ENCODE results near the gene GRAMD2B.

Gene GRAMD2B

DNA sequence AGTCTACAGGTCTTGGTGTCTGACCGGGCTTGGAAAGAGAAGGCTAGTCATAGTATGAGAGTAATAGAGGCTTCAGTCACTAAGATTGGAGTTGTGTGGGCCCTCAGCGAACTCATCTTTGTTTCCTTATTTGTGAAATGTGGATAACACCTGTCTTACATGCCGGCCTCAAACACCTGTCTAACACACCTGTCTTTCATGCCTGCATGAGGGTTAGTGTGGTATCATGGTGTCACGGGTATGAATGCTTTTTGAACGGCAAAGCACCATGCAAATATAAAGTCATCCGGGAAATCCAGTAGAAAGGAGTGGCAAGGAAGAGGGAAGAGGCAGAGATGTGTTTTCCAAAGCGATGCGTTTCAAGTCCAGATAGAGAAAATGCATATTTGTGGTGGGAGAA lies 25.5 kb downstream of the GRAMD2B start:
- TF ChIP-seq, protein P1, sequence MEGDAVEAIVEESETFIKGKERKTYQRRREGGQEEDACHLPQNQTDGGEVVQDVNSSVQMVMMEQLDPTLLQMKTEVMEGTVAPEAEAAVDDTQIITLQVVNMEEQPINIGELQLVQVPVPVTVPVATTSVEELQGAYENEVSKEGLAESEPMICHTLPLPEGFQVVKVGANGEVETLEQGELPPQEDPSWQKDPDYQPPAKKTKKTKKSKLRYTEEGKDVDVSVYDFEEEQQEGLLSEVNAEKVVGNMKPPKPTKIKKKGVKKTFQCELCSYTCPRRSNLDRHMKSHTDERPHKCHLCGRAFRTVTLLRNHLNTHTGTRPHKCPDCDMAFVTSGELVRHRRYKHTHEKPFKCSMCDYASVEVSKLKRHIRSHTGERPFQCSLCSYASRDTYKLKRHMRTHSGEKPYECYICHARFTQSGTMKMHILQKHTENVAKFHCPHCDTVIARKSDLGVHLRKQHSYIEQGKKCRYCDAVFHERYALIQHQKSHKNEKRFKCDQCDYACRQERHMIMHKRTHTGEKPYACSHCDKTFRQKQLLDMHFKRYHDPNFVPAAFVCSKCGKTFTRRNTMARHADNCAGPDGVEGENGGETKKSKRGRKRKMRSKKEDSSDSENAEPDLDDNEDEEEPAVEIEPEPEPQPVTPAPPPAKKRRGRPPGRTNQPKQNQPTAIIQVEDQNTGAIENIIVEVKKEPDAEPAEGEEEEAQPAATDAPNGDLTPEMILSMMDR (conservative IDR thresholded peaks at IDR 0.05; ENCODE audit: low read depth, low read length): no peak
- no peak overlapping the region for H3K4me3 ChIP-seq (ENCODE audit: low read depth, low read length)
- DNase-seq (ENCODE audit: low read depth): no peak

DNA sequence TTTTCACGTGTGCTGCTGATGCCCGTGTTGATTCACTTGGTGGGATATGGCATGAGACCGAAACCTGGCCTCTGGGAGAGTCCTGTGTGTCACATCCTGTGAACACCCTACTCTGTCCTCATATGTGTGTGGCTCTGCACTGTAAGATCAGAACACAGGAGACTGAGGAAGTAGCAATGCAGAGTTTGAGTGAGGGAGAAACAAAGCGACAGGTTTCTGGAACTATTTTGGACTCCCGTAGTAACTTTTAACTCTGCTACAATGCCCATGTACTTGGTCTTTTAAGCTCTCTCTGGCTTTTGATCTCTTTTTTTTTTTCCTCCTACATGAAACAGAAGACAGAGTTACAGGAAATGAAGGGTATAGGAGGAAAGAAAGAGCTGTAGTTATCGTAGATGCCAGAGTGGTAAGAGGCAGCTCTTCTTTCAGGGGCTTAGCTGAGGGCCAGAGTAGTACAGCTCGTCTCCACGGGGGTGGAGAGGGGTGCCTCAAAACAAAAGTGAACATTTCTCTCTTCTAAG lies 26.6 kb downstream of the GRAMD2B start:
- TF ChIP-seq, protein P1 (conservative IDR thresholded peaks at IDR 0.05; ENCODE audit: low read depth, low read length): no peak
- peak overlapping the region; percentile 0 for H3K4me3 ChIP-seq (ENCODE audit: low read depth, low read length)
- DNase-seq (ENCODE audit: low read depth): peak; percentile 61

DNA sequence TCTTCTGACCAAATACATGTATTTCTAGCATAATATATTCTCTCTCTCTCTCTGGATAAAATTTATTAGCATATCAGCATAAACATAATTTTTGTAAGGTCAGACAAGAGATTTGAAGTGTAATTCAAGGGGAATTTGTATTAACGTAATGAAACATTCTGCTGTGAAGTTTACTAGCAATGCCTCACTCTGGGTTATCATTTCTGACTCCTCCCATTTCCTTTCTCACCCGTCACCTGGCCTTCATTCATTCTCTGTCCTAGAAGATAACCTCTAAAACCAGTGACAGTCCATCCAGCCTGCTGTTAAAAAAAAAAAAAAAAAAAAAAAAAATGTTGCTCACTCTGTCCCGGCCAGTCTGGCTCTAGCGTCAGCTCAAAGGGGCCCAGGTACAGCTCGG lies 27.1 kb downstream of the GRAMD2B start:
- peak; percentile 45 for DNase-seq (ENCODE audit: low read depth)
- H3K4me3 ChIP-seq (ENCODE audit: low read depth, low read length): no peak overlapping the region
- TF ChIP-seq, protein P1 (conservative IDR thresholded peaks at IDR 0.05; ENCODE audit: low read depth, low read length): no peak

DNA sequence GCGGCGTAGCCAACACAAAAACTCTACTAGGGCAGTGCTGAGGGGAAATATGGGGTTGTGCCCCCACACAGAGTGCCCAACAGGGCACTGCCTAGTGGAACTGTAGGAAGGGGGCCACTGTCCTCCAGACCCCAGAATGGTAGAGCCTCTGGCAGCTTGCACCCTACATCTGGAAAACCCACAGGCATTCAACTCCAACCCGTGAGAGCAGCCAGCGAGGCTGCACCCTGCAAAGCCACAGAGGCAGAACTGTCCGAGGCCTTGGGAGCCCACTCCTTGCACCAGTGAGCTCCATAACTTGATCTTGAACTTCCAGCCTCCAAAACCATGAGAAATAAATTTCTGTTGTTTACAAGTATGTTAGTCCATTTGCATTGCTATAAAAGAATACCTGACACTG lies 27.7 kb downstream of the GRAMD2B start:
- no peak overlapping the region for H3K4me3 ChIP-seq (ENCODE audit: low read depth, low read length)
- TF ChIP-seq, protein P1 (conservative IDR thresholded peaks at IDR 0.05; ENCODE audit: low read depth, low read length): no peak

DNA sequence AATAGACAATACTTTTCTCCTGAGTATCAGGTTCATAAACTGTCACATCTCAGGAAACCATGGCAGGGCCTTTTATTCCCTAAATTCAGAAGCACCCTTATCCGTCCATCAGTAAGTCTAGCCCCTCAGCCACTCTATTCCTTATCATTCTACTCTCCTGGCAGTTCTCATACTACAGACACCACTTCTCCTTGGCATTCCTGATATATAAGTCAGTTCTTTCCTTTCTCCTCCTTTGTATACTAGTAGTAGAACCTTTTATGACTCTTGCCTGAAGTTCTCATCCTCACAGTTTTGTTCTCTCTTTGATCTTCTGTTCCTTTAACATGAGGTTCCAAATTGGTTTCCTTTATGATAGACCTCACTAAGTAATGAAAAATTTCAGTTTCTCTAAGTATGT lies 29.3 kb downstream of the GRAMD2B start:
- no peak overlapping the region for H3K4me3 ChIP-seq (ENCODE audit: low read depth, low read length)
- TF ChIP-seq, protein P1 (conservative IDR thresholded peaks at IDR 0.05; ENCODE audit: low read depth, low read length): no peak
- no peak for DNase-seq (ENCODE audit: low read depth)

More for the DNA sequence above, 27.7 kb downstream of the GRAMD2B start:
- no peak for DNase-seq (ENCODE audit: low read depth)

DNA sequence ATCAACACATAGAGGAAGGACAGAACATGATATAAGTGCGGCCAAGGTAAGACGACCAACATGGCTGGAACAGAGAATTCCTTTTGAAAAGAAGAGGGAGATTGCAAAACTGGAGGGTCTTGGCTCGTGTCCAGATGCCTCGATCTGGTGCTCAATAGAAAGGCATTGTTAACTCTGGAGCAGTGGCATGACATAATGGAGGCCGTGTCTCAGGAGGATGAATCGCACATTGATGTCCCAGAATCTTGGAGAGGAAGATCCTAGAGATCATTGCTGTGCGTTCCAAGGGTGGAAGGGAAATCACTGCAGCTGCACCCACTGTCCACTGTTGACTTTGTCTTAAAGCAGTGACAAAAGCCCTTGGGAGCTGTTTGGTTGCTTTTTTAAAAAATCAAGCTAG lies 30.9 kb downstream of the GRAMD2B start:
- DNase-seq (ENCODE audit: low read depth): peak; percentile 40
- TF ChIP-seq, protein P1 (conservative IDR thresholded peaks at IDR 0.05; ENCODE audit: low read depth, low read length): no peak
- no peak overlapping the region for H3K4me3 ChIP-seq (ENCODE audit: low read depth, low read length)

DNA sequence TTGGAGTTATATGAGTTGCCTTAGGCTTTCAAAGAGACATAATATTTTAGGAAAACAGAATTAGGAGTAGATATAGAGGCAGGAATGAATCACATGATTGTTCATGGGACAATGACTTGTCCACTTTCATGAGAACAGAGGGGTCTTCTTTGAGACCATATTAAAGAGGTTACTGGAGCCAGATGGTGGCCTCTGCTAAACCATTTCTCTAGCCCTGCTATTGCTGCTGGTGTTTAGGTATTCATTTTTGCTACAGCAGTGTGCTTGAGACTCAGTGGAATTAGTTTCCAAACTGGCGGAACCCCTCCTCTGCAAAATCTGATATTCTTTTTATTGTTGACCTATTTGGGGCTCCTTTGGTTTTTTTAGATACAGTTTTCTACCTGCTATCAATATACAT lies 31.3 kb downstream of the GRAMD2B start:
- DNase-seq (ENCODE audit: low read depth): no peak
- no peak overlapping the region for H3K4me3 ChIP-seq (ENCODE audit: low read depth, low read length)
- TF ChIP-seq, protein P1 (conservative IDR thresholded peaks at IDR 0.05; ENCODE audit: low read depth, low read length): no peak
